GM21526 (cell line): ENCODE measurements around the gene SLC39A6.
A peak's percentile ranks its signal among the peaks of the same experiment; 100 is the strongest.
"Not testable (repeated sequence)": the region's sequence is repeated elsewhere in the genome, so short reads cannot be mapped to it uniquely, and the experiment has no call there.

Experiments used
- ATAC-seq: cut with Tn5 transposase; IDR thresholded peaks from one replicate; pipeline ENCODE4 v1.9.1; 2021; ENCODE audit warnings: moderate library complexity; ENCODE audit not compliant: unreplicated experiment, low FRiP score

Gene SLC39A6

DNA sequence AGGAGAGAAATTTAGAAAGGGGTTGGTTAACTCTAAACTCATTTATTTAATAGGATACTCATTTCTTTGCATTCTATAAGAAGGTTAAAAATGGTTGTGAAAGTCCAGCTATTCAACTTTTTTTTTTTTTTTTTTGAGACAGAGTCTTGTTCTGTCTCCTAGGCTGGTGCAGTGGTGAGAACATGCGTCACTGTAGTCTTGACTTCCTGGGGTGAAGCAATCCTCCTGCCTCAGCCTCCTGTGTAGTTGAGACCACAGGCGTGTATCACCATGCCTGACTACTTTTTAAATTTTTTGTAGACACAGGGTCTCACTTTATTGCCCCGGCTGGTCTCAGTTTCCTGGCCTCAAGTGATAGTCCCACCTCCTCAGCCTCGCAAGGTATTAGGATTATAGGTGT lies 12.4 kb upstream of the SLC39A6 start:
- ATAC-seq, result no peak

DNA sequence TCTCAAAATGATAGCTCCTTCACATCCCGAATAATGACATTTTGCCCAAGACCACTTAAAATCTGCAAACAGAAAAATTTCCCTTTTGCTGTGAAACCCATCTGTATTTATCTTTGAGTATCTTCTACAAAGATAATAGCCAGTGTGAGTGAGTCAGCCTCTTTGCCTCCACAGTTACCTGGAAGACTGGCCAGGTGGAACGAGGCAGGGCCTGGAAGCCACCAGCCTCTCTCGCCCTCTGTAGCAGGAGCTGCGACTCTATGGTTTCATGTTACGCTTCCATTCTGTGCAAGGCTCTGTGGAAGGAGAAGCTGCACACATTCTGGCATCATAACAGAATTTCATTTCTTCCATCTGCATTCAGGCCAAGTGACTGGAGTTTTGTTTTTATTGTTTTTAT lies 10.1 kb upstream of the SLC39A6 start:
- no peak for ATAC-seq

DNA sequence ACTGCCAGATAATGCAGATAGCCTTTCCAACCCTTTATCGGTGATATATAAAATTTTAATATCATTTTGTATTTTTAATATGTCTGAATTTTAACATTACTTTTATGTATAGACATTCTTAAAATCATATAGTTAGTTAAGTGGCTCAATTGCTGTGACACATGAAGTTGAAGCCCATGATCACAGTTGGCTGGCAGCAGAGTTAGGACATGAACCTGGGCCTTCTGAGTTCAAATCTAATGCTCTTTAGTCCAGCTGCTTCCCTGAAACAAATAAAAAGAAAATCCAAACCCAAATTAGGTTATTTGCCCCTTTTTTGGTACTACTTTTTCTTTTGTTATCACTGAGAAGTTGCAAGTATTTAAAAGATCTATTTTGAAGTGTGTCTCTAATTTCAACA lies 6.1 kb upstream of the SLC39A6 start:
- ATAC-seq, result no peak

DNA sequence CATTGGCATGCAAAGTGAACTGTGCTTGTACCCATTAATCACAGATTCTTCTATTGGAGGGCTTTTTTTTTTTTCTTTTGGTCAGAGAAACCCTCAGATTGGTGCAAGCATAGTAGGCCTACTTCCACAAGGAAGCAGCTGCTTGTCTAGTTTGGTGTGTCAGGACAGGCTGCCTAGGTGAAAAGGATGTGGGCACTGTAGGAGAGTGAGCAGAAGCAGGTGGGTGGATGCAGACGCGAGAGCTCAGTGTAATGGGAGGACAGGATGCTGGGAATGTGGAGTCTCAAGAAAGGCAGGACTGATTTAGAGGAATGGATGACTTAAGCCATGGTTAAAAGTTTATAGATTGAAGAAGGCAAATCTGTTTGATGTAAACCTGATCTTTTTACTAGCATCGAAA lies 3.6 kb upstream of the SLC39A6 start:
- no peak for ATAC-seq

DNA sequence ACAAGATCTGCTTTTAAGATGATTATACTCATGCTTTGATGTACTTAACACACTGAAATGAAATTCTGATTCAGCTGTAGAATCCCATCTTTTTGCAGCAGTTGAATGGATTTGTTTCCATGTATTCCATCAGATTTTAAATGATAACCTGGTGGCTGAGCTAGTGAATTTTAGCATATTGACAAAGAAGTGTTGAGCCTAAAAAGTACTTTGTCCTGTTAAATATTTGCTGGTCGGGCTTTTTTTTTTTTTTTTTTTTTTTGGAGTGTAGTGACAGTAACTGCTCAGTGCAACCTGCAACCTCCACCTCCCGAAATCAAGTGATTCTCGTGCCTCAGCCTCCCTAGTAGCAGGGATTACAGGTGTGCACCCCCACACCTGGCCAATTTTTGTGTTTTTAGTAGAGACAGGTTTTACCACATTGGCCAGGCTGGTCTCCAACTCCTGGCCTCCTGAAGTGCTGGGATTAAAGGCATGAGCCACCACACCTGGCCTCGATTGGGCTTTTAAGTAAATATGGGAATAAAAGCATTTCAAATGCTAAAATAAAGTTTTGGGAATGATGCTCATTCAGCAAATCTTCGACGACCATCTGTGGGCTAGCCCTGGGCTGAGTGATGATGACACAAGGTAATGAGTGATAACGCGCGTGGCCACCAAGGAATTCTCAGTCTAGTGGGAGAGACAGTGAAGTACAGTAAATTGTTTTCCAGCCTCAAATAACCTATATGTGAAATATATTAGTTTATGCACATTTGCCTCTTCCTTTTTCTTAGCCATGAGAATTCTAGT lies 2.7 kb upstream of the SLC39A6 start:
- no peak for ATAC-seq

DNA sequence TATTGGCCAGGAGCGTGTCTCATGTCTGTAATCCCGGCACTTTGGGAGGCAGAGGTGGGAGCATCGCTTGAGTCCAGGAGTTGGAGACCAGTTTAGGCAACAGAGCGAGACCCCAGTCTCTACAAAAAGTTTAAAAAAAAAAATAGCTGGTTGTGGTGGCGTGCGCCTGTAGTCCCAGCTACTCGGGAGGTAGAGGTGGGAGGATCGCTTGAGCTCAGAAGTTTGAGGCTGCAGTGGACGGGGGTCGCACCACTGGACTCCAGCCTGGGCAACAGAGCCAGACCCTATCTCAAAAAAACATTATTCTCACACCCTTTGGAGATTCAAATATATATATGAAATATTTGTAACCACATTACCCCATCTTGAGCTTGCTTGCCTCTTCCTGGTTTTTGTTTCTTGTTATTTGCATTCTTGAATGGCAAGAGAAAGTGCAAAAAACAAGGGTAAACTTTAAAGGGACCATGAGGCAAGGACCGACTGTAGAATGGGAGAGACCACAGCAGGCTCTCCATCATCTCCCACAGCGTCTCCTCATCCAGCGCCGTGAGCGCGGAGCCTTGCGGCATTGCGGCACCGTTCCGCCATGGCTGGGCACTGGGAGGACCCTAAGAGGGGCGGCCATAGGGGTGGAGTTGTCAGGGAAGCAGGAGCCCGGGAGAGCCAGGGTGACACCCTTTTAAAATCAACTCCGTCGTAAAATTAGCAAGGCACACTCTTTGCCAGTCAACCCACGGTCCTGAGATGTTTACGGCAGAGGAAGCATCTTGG lies 1.9 kb upstream of the SLC39A6 start:
- no peak for ATAC-seq

DNA sequence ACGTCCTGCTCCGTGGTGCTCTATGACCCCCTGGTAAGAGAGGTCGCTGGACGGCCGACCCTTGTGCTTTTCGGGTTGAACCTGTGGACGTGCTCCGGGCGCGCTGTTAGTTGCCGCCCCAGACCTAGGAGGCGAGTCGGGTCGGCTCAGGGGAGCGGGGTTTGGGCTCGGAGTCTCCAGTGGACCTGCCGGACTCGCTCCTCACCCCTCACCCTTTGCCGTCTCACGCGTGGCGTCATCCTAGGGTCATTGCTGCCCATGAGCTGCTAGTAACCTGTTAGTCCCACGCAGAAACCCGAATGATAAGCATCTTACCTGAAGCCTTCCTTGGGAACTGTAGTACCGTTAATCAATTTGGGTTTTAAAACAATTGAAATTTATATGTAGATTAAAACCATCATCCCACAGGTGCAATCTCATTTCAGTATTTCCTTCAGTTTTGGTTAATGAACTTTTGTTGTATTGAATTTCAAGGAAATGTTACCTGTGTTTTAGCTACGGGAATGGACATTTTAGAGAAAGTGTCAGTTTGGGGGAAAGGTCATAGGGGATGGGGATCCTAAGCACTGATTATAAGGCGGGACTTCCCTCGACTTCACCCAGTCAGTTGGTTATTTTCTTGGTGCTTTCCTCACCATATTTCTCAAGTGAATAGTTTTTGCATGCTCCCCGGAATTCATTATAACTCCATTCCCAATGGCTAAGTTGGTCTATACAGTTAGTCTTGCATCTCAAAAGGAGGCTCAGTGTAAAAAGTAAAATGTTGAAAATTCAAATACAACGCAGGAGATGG lies 1.1 kb upstream of the SLC39A6 start:
- ATAC-seq, result peak; percentile 20

DNA sequence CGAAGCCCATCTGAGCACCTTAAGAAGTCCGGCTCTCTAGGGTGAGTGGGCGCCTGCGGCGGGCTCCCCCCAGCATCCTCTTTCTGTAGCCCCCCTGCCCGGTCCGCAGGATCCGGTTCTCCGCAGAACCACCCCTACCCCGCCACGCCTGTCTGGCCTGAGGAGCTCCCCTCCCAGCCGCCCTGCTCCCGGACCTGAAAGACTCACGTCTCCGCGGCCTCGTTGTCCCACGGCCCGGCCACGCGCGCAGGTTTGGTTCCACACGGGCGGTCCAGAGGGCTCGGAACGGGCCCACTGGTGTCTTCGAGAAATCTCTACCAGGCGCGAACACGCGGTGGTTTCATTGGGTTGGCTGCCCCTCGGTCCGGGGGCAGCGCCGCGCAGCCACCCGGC lies 237 bp downstream of the SLC39A6 start:
- no peak for ATAC-seq

DNA sequence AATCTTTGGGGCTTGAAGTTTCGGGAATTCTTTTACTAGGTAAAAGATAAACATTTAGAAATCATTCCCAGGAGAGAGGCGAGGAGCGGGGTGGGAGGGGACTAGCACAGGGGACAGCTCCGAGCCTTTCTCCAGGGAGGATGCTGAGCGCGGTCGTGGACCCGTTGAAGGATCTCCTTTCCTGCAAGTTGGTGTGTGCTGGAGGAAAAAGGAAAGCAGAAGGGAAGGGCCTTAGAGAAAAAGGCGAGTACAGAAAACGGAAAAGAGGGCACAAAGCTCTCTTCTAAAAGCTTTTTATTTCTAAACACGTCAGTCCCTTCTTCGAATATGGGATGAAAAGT lies 640 bp downstream of the SLC39A6 start:
- ATAC-seq, result no peak

DNA sequence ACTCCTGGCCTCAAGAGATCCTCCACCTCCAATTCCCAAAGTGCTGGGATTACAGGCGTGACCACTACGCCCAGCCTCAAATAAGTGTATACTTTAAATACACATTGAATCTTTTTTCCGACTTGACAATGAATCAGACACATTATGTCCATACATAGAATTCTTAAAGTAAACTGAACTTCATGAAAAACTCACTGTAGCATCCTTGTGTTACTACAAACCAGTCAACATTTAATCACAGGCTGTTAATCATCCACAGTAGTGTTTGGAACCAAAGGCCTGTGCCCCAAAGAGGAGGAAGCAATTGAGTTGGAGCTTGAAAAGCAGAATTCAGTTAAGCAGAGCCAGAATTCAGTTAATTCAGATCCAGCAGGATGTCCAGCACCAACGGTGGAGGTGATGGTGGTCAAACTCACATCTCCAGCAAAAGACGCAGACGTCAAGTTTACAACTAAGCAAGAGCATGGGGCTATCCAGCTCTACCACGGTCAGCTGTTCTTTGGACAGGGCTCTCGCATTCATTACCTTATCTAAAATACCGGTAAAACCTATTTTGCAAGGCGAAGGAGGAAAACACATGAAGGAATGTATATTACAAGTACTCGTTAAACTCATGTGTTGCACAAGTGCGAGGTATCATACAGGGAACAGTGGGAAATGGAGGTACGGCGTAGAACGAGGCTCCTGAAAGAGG lies 1.2 kb downstream of the SLC39A6 start:
- ATAC-seq, result no peak

DNA sequence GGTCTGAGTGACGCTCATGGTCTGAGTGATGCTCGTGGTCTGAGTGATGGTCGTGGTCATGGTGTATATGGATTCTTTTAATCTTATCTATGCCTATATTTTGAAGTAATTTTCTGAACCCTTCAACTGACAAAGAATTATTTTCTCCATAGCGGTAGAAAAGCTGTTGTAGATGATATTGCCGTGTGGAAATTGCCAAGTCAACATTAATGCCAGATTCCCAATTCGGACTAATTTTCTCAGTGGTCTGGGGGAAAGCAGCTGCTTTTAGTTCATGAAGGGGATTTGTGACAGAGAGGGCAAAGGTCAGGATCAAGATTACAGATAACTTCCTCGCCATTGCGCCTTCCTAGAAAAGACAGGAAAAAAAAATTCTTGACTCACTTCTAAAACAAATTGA lies 2.5 kb downstream of the SLC39A6 start:
- no peak for ATAC-seq

DNA sequence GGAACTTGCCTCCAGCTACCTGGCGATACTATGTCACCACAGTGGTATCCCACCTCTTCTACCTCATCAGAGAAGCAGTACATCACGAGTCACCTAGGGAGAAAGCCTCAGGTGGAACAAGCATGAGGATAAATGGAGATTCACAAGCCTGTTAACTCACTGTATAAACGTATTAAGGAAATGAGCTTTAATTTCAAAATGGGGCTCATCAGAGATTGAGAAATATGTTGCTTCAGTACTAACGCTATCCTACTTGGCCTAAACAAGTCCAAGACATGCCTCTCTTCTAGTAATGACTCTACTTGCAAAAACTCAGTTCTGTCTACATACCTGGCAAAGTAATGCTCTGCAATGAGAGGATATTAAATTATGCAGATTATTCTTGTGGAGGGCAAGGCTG lies 4.3 kb downstream of the SLC39A6 start:
- ATAC-seq, result no peak

DNA sequence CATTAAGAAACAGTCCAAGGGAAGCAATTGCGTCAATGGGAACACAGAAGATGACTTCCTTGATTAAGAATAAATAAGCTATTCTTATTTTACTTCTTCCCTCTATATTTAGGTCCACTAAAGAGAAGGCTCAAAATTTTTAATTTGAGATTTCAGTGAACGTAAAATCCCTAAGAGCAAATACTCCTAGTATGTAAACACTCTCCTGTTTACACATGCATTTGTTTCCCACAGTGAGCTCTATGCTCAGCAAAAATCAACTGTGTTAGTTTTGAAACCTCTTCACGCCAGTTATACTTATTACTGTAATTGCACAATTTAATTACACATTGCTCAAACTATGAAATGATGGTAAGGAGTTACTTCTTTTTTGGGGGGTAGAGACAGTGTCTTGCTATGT lies 8.8 kb downstream of the SLC39A6 start:
- no peak for ATAC-seq

DNA sequence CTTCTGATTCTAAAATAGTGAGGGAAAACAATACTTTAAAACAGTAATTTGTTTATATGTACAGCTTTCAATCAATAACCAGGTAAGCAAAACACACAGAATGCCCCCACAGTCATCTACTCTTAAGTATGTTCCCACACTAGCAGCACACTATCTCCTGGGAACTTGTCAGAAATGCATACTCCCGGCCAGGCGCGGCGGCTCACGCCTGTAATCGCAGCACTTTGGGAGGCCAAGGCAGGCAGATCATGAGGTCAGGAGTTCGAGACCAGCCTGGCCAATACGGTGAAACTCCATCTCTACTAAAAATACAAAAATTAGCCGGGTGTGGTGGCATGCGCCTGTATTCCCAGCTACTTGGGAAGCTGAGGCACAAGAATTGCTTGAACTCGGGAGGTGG lies 12.4 kb downstream of the SLC39A6 start:
- not testable (repeated sequence) for ATAC-seq

DNA sequence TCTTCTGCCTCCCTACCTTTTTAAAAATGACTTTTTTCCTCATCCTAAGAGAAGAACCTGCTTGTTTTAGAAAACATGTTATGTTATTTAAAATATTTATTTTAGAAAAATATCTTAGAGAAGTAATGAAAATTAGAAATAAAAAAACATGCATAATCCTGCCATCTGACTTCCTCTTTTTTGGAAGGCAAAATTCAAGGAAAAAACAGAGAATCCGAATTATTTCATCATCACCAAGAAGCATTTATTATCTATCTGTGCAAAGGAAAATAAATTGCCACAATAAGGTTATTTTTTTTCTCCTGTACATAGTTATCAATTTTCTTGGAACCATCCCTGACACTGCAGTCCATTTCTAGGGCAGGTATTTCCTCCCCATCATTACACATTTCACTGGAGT lies 14.4 kb downstream of the SLC39A6 start:
- no peak for ATAC-seq

DNA sequence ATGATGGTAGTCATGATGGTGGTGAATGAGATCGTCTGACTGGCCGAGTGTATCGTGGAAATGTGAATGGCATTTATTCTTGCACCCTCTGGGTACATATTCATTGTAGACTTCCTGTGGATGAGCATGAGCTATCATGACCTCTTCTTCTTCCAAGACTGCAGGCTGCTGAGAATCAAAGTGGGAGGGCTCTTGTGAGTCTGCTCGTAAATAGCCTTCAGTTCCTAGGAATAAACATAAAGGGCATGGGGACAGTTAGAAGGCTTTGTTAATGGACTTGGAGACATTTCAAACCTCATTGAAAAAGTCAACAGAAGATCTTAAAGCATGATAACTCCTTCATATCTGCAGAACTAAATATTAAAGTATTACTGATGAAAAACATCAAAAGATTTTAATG lies 14.9 kb downstream of the SLC39A6 start:
- no peak for ATAC-seq

DNA sequence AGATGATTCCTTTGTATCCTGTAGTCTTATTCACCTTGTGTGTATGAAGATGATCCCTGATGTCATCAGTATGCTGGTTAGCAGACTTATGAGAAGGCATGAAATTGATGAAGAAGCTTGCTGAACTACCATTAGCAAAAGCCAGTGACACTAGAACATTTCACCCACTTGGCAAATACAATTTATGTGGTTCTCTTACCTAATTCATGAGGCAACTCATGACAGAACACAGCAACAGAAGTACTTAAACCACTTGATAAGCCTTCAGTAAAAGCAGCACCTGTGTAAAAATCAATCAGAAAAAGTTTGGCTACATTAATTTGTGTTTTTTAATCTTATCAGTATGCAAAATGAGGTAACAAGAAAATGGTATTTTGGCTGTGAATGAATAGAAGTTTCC lies 16.8 kb downstream of the SLC39A6 start:
- ATAC-seq, result no peak

DNA sequence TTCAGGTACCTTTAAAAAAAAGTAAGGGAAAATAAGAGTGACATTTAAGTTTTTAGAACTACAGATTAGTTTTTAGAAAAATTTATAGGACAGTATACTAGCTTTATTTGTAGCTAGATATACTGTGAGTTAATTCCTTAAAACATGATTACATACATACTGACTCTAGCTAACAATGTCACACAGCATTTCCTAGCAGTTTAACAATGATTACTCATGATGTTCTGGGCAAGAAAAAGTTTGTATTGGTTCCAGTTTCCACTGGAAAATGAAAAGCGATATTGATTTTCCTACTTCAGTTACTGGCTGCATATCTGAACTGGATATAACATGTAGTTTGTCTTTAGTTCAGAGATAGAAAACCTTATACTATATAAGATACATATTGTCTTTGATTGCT lies 19.4 kb downstream of the SLC39A6 start:
- no peak for ATAC-seq

DNA sequence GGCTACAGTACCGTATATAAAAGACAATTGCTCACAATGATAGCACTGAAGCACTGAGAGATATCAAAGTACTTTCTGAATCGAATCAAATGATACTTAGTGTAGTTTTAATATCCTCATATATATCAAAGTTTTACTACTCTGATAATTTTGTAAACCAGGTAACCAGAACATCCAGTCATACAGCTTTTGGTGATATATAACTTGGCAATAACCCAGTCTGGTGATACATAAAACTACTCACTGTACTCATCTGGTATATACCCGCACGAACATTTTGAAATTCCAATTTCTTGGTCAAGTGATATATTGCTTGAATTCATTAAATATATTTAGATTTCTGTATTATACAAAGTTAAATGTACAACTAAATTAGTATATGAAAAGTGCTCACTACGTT lies 20.5 kb downstream of the SLC39A6 start:
- no peak for ATAC-seq

DNA sequence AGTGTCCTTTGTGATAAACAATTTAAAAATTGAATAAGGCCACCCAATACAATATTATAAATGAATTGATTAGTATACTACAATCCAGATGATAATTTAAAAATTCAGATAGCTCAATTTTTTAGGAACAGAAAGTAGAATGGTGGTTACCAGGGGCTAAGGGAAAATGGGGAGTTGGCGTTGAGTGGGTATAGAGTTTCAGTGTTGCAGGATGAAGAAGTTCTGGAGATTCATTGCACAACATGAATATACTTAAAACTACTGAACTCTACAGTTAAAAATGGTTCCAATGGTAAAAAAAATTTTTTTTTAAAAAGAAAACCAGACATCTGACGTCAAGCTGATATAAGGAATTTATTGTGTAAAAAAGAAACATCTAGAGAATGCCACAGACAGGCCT lies 20.9 kb downstream of the SLC39A6 start:
- no peak for ATAC-seq

DNA sequence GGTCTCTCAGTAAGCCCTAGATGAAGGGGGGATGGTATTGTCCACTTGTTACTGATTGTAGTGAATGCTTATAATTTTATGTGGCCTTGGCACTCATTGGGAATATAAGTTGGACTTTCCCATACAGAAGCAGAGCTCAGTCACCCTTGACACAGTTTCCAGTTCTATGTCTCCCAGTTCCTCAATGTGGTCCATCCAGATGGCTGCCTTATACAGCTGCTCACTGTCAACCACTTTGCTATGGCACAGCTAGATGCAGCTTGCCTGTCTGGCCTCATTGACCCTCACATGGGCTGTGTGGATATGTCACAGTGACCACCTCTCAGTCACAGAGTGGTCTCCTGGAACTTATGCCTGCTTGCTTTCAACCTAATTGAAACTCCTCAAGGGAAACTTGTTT lies 21.7 kb downstream of the SLC39A6 start:
- no peak for ATAC-seq
